ENCODE measurements around the gene PRKCE.

Gene PRKCE

GRCh38 chr2:45761635-45762034 is 110.2 kb downstream of the PRKCE start:
- in situ Hi-C loops (cut with HindIII; ENCODE audit: low pct_ligation_motif_present, low pct_unique_long_range_greater_than_20kb, low sequenced_read_pairs): no loop called here
- DNase-seq: no peak

DNA sequence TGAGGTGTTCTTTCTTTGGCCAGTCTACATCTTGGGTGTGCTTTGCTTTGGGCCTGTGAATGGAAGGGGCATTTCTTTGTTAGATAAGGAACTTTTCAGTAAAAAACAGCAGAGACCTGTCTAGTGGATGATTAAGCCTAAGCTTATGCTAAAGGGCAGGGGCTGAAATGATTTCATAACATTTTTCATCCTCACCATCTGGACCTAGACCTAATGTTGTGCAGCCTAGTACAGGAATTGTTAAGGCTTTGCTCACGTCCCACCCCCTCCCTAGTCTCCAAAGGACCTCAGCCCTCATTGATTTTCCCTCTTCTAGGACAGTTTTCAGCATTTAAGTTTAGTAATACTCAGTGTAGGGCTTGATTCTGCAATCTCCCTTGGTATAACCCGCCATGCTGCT is 111.8 kb downstream of the PRKCE start:
- in situ Hi-C loops (cut with HindIII; ENCODE audit: low pct_ligation_motif_present, low pct_unique_long_range_greater_than_20kb, low sequenced_read_pairs): no loop called here
- DNase-seq: no peak

DNA sequence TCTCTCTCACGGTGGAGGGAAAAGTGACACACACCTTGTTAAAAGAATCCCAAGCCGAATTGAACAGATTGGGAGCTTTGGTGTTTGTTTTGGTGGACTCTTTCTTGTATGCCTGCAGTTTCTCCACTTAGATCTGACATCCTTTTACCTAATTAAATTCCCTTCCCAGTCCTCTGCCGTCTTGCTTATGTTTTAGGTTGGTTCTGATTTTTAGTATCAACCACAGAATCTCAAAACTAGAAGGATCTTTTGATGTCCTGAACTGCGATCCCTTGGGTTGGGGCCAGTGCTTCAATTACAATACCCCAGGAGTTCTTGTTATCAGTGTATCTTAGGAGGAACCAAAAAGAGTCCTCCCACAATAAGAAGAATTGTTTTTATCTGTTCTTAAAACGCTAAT is 112.3 kb downstream of the PRKCE start:
- no peak for DNase-seq
- in situ Hi-C loops (cut with HindIII; ENCODE audit: low pct_ligation_motif_present, low pct_unique_long_range_greater_than_20kb, low sequenced_read_pairs): no loop called here

- in situ Hi-C loops (cut with HindIII; ENCODE audit: low pct_ligation_motif_present, low pct_unique_long_range_greater_than_20kb, low sequenced_read_pairs): no loop called here
- DNase-seq: no peak
Measured at GRCh38 chr2:45765007-45765727, 113.7 kb downstream of the PRKCE start.

DNA sequence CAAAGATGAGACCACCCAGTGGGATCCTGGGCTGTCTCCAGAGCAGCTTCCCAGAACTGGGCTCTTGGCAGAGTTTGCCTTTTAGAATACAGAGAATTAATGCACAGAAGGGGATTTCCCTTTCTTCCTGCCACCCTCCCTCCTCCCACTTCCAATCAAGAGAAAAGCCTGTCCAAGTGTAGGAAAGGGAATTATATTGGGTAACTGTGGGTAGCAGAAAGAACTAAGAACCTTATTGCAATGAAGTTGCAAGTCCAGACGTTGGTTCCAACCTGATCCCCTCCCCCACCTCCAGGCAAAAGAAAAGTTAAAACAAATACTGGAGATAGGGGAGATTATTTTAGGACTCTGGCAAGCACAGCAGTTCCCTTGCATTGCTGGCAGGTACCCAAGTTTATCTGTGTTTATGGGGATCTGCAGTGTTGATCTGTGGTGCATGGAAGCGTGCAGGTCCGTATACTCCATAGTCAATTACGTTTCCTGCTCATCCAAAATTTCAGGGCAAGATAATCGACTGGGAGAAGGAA is 114.3 kb downstream of the PRKCE start:
- in situ Hi-C loops (cut with HindIII; ENCODE audit: low pct_ligation_motif_present, low pct_unique_long_range_greater_than_20kb, low sequenced_read_pairs): no loop called here
- no peak for DNase-seq

DNA sequence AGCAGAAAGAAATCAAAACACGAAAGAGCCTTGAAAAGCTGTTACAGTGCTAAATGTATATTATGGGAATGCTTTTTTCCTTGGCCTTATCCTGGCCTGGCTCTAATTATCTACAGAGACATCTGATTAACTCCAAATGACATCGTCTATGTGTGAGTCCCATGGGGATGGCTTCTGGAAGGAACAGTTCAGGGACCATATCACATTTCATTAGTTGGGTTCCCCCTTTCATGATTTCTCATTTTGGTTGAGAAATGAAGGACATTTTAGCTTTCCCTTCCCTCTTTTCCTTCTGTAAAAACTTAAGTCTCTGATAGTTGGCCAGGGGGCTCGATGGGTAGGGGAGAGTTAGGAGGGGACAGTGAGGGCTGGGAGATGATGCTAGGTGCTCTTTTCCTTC is 116.7 kb downstream of the PRKCE start:
- DNase-seq: no peak
- in situ Hi-C loops (cut with HindIII; ENCODE audit: low pct_ligation_motif_present, low pct_unique_long_range_greater_than_20kb, low sequenced_read_pairs): no loop called here

DNA sequence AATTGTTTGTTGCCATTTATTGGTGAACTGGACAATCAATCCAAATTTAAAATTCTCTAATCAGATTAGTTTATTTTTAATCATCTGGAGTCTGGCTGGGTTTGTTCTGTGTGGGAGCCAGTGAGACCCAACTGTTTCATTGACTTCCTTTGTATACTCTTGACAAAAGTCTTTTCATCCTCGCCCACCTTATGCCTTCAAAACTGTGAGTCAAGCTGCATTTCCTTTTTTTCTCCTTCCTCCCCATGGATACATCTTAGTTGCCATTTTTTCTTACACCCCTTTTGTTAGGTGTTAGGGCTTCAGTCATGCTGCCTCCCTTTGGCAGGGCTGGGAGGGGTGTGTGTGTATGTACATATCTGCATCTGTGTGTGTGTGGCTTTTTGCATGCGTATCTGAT is 117.6 kb downstream of the PRKCE start:
- DNase-seq: no peak
- in situ Hi-C loops (cut with HindIII; ENCODE audit: low pct_ligation_motif_present, low pct_unique_long_range_greater_than_20kb, low sequenced_read_pairs): no loop called here

- in situ Hi-C loops (cut with HindIII; ENCODE audit: low pct_ligation_motif_present, low pct_unique_long_range_greater_than_20kb, low sequenced_read_pairs): no loop called here
- no peak for DNase-seq
Measured at GRCh38 chr2:45769854-45770576, 118.5 kb downstream of the PRKCE start.

GRCh38 chr2:45770811-45771210 is 119.3 kb downstream of the PRKCE start:
- DNase-seq: no peak
- in situ Hi-C loops (cut with HindIII; ENCODE audit: low pct_ligation_motif_present, low pct_unique_long_range_greater_than_20kb, low sequenced_read_pairs): no loop called here

DNA sequence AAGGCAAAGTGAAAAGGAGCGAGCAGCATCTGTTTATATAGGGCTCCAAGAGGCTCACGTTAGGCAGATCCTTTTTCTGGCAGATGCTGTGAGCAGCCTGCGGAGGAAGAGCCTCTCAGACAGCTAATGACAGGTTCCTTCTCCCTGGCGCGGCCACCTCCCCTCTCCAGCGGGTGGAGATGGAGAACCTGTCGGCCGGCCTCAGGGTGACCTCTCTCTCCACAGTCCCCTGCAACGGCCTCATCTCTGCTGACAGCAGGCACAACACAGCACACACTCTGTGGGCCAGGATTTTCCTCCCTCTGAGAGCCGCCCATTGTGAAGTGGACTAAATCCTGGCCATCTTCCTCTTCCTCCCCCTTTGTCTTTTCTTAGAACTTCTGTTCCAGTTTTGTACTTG is 119.8 kb downstream of the PRKCE start:
- DNase-seq: no peak
- in situ Hi-C loops (cut with HindIII; ENCODE audit: low pct_ligation_motif_present, low pct_unique_long_range_greater_than_20kb, low sequenced_read_pairs): no loop called here

- no peak for DNase-seq
- in situ Hi-C loops (cut with HindIII; ENCODE audit: low pct_ligation_motif_present, low pct_unique_long_range_greater_than_20kb, low sequenced_read_pairs): no loop called here
Measured at GRCh38 chr2:45772038-45772437, 120.6 kb downstream of the PRKCE start.

DNA sequence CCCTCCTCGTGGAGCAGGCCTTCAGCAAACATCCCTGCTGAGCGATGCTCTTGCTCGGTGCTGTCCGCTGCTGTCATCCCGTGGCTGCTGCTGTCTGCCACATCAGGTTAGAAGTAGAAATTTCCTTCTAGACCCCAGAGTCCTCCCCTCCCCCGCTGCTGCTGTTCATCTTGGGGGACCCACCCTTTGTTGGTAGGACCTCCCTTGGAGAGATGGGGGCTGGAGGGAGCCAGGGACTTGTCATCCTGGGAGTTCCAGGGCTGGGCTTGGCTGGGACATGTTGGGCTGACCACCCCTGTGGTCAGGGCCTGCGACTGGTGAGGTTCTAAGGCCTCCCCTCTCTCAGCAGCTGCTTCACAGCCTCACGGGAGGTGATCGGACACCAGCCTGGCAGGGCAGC is 122.4 kb downstream of the PRKCE start:
- no peak for DNase-seq
- in situ Hi-C loops (cut with HindIII; ENCODE audit: low pct_ligation_motif_present, low pct_unique_long_range_greater_than_20kb, low sequenced_read_pairs): no loop called here

DNA sequence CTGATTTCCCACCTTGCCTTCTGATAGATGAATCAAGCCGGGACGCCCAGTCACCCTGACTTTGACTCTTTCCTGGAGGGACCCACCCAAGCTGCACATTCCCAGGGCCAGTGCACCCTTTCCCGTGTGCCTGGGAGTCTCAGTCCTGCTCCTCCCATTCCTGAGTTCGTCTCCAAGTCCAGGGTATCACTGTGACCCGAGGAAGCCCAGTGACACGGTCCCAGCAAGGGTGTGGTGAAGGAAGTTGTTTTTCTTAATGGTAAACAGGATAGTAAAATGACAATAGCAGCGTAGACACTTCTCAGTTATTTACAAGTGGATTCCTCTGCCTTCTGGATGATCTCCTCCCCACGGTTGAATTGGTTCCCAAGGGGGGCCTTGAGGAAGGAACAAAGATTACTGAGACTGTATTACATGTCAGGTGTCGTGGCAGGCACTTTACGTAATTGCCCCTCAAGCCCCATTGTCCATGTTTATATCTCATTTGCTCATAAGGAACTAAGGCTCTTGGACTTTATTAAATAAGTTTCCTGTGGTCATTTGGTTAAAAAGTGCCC is 123.3 kb downstream of the PRKCE start:
- in situ Hi-C loops (cut with HindIII; ENCODE audit: low pct_ligation_motif_present, low pct_unique_long_range_greater_than_20kb, low sequenced_read_pairs): no loop called here
- DNase-seq: no peak

DNA sequence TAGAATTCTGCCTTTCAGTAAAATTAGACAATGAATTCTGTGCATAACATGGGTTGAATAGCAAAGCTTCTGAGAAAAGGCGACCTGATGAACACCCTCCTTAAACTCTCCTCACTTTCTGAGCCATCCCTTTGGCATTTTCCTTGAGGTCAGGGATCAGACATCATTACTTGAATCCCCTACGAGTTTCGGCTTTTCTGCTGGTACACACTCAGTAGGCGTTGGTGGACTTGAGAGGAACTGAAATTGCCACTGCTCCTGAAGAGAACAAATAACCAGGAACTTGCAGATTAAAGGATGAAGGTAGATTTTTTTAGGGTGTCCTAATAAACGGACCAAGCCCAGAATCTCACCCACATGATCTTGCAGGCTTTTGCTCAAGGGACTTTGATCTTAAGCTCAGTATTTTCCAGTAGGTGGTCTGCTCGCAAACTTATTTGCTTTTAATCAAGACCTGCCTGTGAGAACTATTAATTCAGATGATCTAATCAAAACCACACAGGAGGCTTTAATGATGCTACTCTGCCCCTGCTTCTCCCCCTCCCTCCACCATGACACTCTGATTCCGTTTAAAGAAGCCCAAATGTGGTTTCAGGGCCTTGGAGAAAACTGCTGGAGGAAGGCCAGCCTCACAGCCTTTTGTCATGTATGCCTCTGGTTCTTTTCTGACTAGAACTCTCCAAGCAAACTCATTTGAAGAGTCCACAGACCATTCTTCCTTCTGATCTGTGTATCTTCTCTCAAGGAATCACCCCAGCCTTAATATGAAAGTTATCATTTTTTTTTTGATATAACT is 124.9 kb downstream of the PRKCE start:
- in situ Hi-C loops (cut with HindIII; ENCODE audit: low pct_ligation_motif_present, low pct_unique_long_range_greater_than_20kb, low sequenced_read_pairs): no loop called here
- DNase-seq: no peak

- in situ Hi-C loops (cut with HindIII; ENCODE audit: low pct_ligation_motif_present, low pct_unique_long_range_greater_than_20kb, low sequenced_read_pairs): no loop called here
- DNase-seq: peak; percentile 15
Measured at GRCh38 chr2:45777996-45778719, 126.7 kb downstream of the PRKCE start.

DNA sequence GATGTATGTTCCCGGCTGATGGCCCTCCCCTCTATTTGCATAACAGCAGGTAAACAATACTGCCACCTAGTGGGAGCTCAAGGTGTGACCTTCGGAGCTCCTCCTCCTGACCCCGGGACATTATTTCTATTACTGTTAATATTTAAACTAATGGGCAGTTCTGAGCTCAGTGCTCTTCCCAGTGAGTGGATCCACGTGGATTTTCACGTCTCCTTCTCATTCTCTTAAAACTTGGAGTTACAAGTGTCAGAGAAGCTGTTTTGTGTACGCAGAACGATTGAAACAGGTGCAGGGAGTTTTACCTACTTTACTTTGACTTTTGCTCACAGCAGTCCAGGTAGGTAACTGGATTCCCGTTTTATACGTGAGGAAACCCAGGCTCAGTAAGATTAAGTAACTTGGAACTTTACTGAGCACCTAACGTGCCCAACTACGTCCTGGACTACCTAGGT is 127.3 kb downstream of the PRKCE start:
- in situ Hi-C loops (cut with HindIII; ENCODE audit: low pct_ligation_motif_present, low pct_unique_long_range_greater_than_20kb, low sequenced_read_pairs): no loop called here
- peak; percentile 84 for DNase-seq

- in situ Hi-C loops (cut with HindIII; ENCODE audit: low pct_ligation_motif_present, low pct_unique_long_range_greater_than_20kb, low sequenced_read_pairs): no loop called here
- no peak for DNase-seq
Measured at GRCh38 chr2:45780541-45781463, 129.3 kb downstream of the PRKCE start.
